Measurements from ENCODE around the gene COMMD10. TPM values are rescaled to one million over a fixed set of nuclear protein-coding genes. Genes with fewer than 3 reads are reported as not detected.

COMMD10 gene
- total and polyA plus RNA-seq, 2 of the 8 experiments (the other 6 are each of a cell fraction or from before 2014, with no cell fraction given), result 16.5 to 43.4 TPM

GRCh38 chr5:116152169-116152568 lies 67.3 kb downstream of the COMMD10 start:
- CTCF ChIA-PET (ENCODE audit: partially characterized antibody), result no interaction called here
- no peak for DNase-seq (ENCODE audit: low read depth in 1 of 2, low spot score in 2 of 2)
- TF ChIP-seq SP4 (IDR thresholded peaks at IDR 0.05; ENCODE audit: low read length) (no peak), HDAC2 (IDR thresholded peaks at IDR 0.05; ENCODE audit: borderline replicate concordance in 1 of 2, low read depth in 2 of 2, low read length in 2 of 2) (no peak), MAFK (IDR thresholded peaks at IDR 0.05; ENCODE audit: low read depth, low read length) (no peak), JUN (IDR thresholded peaks at IDR 0.05; ENCODE audit: low read depth, low read length) (no peak), POU5F1 (IDR thresholded peaks at IDR 0.05; ENCODE audit: low read depth, low read length) (no peak), ASH2L (IDR thresholded peaks at IDR 0.05; ENCODE audit: low read length) (no peak), ZNF274 (IDR thresholded peaks at IDR 0.05; ENCODE audit: borderline replicate concordance, extremely low read depth, low read length) (no peak), SIRT6 (IDR thresholded peaks at IDR 0.05; ENCODE audit: low read length) (no peak), TCF12 (IDR thresholded peaks at IDR 0.05; ENCODE audit: low read depth, low read length) (no peak), RNF2 (IDR thresholded peaks at IDR 0.05; ENCODE audit: borderline replicate concordance, low read depth, low read length, missing control alignments, poor library complexity, severe bottlenecking) (no peak), NANOG (IDR thresholded peaks at IDR 0.05; ENCODE audit: insufficient read depth, low read depth, low read length, poor library complexity, severe bottlenecking) (no peak)
- H3K56ac ChIP-seq (replicated peaks; ENCODE audit: insufficient read length, low read depth, low read length), result no peak overlapping the region
- H3K4ac ChIP-seq (replicated peaks; ENCODE audit: insufficient read length, low read depth, low read length), result no peak overlapping the region
- no peak overlapping the region for H2BK15ac ChIP-seq (ENCODE audit: low read length)
- no peak overlapping the region for H4K91ac ChIP-seq (replicated peaks; ENCODE audit: insufficient read length, low read length)
- no peak overlapping the region for H3K23ac ChIP-seq (ENCODE audit: insufficient read length)
- H2BK12ac ChIP-seq (ENCODE audit: low read depth, low read length), result no peak overlapping the region
- no peaks in the 10 kb centered on the region for H3K79me2 ChIP-seq (ENCODE audit: control insufficient read depth in 1 of 2, insufficient read depth in 2 of 2, low read length in 2 of 2)
- H4K5ac ChIP-seq (ENCODE audit: insufficient read length, low read depth, low read length), result no peak overlapping the region
- H3K27me3 ChIP-seq (replicated peaks in 1 of 4; ENCODE audit: control insufficient read depth in 3 of 4, extremely low read depth in 1 of 4, insufficient read depth in 3 of 4, low read length in 3 of 4), result no peaks in the 10 kb centered on the region
- no peaks in the 10 kb centered on the region for H3K4me1 ChIP-seq (replicated peaks in 1 of 4; ENCODE audit: control insufficient read depth in 3 of 4, insufficient read depth in 4 of 4, low read length in 3 of 4)
- H2AK5ac ChIP-seq (ENCODE audit: low read depth, low read length), result no peak overlapping the region
- no peaks in the 10 kb centered on the region for H3K36me3 ChIP-seq (ENCODE audit: control insufficient read depth in 2 of 4, insufficient read depth in 4 of 4, low read length in 3 of 4)
- no peak overlapping the region for H3K27ac ChIP-seq (ENCODE audit: low read depth, low read length)
- H2BK5ac ChIP-seq (ENCODE audit: low read depth, low read length), result no peak overlapping the region
- no peaks in the 10 kb centered on the region for H3K9me3 ChIP-seq (ENCODE audit: insufficient read depth in 2 of 2, low read depth in 1 of 2, low read length in 1 of 2)
- POLR2A ChIA-PET (ENCODE audit: partially characterized antibody), result interaction anchor here (0.5 kb wide), 1 partner anchor 1014 kb away, joined by 3 read pairs; no protein-coding TSS in a partner anchor
- H3K4me3 ChIP-seq (ENCODE audit: extremely low read depth in 1 of 4, insufficient read depth in 2 of 4, low read depth in 3 of 4, low read length in 4 of 4), result no peak overlapping the region
- no peak overlapping the region for H3K14ac ChIP-seq (ENCODE audit: insufficient read length)
- H3K18ac ChIP-seq (ENCODE audit: extremely low read depth, low read length), result no peak overlapping the region
- H3K23me2 ChIP-seq (ENCODE audit: low read depth, low read length), result no peaks in the 10 kb centered on the region
- H2BK20ac ChIP-seq (ENCODE audit: low read length), result no peak overlapping the region
- no peak overlapping the region for H3K9ac ChIP-seq (replicated peaks in 1 of 4; ENCODE audit: extremely low read depth in 1 of 4, low read depth in 3 of 4, low read length in 3 of 4)
- H2BK120ac ChIP-seq (replicated peaks; ENCODE audit: low read depth, low read length), result no peak overlapping the region
- FAIRE-seq, result no peak
- H3K4me2 ChIP-seq (ENCODE audit: insufficient read depth in 1 of 2, low read depth in 2 of 2, low read length in 2 of 2), result no peak overlapping the region
- H3K79me1 ChIP-seq (ENCODE audit: low read depth, low read length), result no peaks in the 10 kb centered on the region
- H2AFZ ChIP-seq (ENCODE audit: low read length), result no peak overlapping the region
- H4K20me1 ChIP-seq (replicated peaks in 1 of 2; ENCODE audit: control insufficient read depth in 1 of 2, insufficient read depth in 2 of 2, low read length in 2 of 2), result no peaks in the 10 kb centered on the region
- no peak overlapping the region for H4K8ac ChIP-seq (ENCODE audit: extremely low read depth, insufficient read depth, low read length)

Data from H1 (cell line).